GM12875 (cell line): ENCODE results near the gene OR4D10.
"Not testable (repeated sequence)": the region's sequence is repeated elsewhere in the genome, so short reads cannot be mapped to it uniquely, and the experiment has no call there.

Experiments used
- H3K4me3 ChIP-seq: one replicate; pipeline ENCODE4 v1.5.1; 2011; ENCODE audit warnings: low read depth, low read length, control low read depth
- CTCF ChIP-seq: IDR thresholded peaks from 2 replicates; pipeline ENCODE4 v1.5.1; 2011; ENCODE audit warnings: low read depth, mild to moderate bottlenecking, control low read depth, inconsistent platforms, low read length, moderate library complexity, borderline replicate concordance; ENCODE audit not compliant: insufficient read depth

Gene OR4D10

DNA sequence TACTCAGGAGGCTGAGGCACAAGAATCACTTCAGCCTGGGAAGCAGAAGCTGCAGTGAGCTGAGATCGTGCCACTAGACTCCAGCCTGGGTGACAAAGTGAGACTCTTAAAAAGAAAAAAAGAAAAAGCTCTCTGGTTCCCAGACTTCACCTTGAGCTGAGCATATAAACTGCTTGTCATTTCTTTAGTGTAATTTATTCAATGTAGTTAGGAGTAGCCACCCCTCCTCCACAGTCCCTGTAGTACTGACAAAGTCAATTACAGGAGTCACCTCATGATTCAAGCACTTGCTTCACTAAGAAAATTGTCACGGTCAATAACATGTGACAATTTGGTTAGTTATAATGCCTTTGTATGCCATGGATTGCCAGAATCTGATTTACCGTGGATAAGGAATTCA lies 7.2 kb downstream of the OR4D10 start:
- TF ChIP-seq CTCF = no peak
- no peak overlapping the region for H3K4me3 ChIP-seq

- no peak overlapping the region for H3K4me3 ChIP-seq
- no peak for TF ChIP-seq CTCF
Measured at GRCh38 chr11:59501931-59502330, 28.8 kb downstream of the OR4D10 start.

GRCh38 chr11:59503276-59503675 lies 30.2 kb downstream of the OR4D10 start, which contains the start of gene OR4D11:
Gene OR4D11, plus strand, starts transcription at chr11:59503576. Its CDS starts 0 bp downstream, at chr11:59503576.
- TF ChIP-seq CTCF = no peak
- no peak within 1 kb of the TSS for H3K4me3 ChIP-seq

DNA sequence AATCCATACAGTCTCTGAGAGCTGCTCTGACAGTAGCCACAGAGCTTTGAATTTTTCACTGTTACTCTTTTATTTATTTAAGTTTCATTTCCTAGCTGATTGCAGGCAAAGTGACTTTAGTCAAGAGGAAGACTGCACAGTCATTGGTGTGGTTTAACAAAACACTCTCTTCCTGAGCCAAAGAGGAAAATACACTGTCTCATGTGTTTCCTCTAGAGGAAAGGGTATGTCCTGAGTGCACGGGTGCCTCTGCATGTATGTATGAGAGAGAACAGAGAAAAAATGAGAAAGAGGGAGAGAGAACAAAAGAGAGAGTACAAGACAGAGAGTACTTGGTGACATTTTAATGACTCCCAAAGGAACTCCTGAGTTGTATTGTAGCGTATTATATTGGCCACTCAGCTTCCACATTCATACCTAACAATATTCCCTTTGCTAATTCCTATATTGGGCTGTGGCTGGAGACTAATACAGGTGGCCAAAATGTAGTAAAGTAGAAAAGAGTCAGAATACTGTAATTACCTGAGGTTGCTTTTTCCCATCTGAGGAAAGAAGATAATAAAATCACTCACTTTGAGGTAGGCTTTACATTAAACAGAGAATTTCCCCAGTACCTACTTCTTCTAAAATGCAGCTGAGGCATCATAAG lies 38.0 kb downstream of the OR4D10 start, which contains the start of gene OR4D9:
Gene OR4D9 (plus strand): TSS at position 599 of the 649 bp plus-strand sequence. CDS start 3,374 bp downstream, outside the sequence.
- no peak within 1 kb of the TSS for H3K4me3 ChIP-seq
- TF ChIP-seq CTCF = no peak

DNA sequence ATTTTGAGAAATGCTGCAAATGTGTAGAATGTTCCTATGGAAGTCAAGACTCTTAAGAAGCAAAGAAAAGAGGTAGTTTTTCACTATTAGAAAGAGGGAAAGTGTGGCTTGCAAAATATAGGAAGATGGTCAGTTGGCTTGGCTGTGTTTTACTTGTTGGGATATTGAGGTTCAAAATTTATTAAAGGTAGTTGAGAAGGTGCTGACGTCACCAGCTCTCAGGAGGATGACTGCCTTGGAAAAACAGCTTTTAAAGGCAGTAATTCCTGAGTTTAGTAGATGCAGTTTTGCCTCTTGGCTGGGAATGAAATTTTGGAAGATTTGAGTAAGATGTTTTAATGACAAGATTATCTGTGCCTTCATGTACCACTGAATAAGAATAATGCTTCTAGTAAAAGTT lies 38.6 kb downstream of the OR4D10 start:
- TF ChIP-seq CTCF = no peak

GRCh38 chr11:59520139-59520538 lies 47.0 kb downstream of the OR4D10 start:
- H3K4me3 ChIP-seq = not testable (repeated sequence)

More for the DNA sequence above, 38.6 kb downstream of the OR4D10 start:
- no peak overlapping the region for H3K4me3 ChIP-seq

DNA sequence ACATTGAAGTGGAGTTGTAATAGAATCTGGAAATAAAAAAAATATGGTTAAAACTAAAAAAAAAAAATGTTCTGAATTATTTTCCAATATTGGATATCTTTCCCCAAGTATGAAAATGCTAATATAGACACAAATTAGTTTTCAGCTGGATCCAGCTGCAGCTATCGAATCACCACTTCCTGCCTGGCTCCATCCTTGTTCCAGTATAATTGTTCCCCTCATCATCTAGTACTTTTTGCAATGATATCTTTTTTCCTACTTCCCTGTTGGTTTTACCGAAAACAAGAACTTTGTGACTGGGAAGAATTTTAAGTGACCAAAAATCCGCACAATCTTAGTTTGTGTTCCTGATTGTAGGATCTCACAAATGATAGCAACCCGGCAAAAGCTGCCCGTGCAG lies 47.6 kb downstream of the OR4D10 start:
- H3K4me3 ChIP-seq = no peak overlapping the region
- TF ChIP-seq CTCF = no peak
